Muscle layer of colon (tissue), 2 donors: ENCODE data around the gene ZDHHC24.

Source experiments
- H3K27ac ChIP-seq: one replicate; pipeline ENCODE4 v1.7.0; 2013; ENCODE audit warnings: low read depth, mild to moderate bottlenecking, low read length, moderate library complexity
- H3K27me3 ChIP-seq, 2 donors: one replicate each; pipeline ENCODE4 v1.7.0; 2013; ENCODE audit warnings: low read length in 2 of 2, mild to moderate bottlenecking in 2 of 2; ENCODE audit not compliant: insufficient read depth in 2 of 2, control insufficient read depth in 1 of 2
- H3K36me3 ChIP-seq: one replicate; pipeline ENCODE4 v1.7.0; 2013; ENCODE audit warnings: mild to moderate bottlenecking, low read length; ENCODE audit not compliant: insufficient read depth
- H3K4me1 ChIP-seq: one replicate; pipeline ENCODE4 v1.7.0; 2013; ENCODE audit warnings: mild to moderate bottlenecking, low read length; ENCODE audit not compliant: insufficient read depth
- H3K4me3 ChIP-seq, 2 donors: one replicate each; pipeline ENCODE4 v1.7.0; 2013; ENCODE audit warnings: low read length in 2 of 2, low read depth in 1 of 2, mild to moderate bottlenecking in 1 of 2, moderate library complexity in 1 of 2
- H3K9ac ChIP-seq: one replicate; pipeline ENCODE4 v1.7.0; 2013; ENCODE audit warnings: low read length
- H3K9me3 ChIP-seq: one replicate; pipeline ENCODE4 v1.7.0; 2013; ENCODE audit warnings: mild to moderate bottlenecking, low read length
- donor health status: abdominal sarcoma.
- donor health status: Adenocarcinoma of cecum.

The ZDHHC24 gene

DNA sequence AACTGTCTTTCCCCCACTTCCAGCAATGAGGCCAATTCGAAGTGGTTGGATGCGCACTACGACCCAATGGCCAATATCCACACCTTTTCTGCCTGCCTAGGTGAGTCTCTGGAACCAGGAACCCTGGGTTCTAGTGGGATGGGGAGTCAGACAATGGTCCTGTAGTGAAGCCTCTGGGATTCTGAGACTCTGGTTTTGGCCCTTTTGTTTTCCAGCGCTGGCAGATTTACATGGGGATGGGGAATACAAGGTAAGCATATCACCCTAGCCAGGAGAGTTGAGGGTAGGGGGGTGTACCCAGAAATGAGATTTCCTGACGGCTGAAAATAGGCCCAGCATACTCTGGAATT lies 34.9 kb downstream of the ZDHHC24 start:
- peaks cover 13% of the 10 kb centered on the region for H3K4me1 ChIP-seq
- H3K9me3 ChIP-seq = no peaks in the 10 kb centered on the region
- H3K4me3 ChIP-seq = peak overlapping the region; percentile 47 to 96
- H3K27ac ChIP-seq = peak overlapping the region; percentile 70
- H3K9ac ChIP-seq = peak overlapping the region; percentile 76
- peaks cover 8% of the 10 kb centered on the region for H3K36me3 ChIP-seq
- no peaks in the 10 kb centered on the region for H3K27me3 ChIP-seq

DNA sequence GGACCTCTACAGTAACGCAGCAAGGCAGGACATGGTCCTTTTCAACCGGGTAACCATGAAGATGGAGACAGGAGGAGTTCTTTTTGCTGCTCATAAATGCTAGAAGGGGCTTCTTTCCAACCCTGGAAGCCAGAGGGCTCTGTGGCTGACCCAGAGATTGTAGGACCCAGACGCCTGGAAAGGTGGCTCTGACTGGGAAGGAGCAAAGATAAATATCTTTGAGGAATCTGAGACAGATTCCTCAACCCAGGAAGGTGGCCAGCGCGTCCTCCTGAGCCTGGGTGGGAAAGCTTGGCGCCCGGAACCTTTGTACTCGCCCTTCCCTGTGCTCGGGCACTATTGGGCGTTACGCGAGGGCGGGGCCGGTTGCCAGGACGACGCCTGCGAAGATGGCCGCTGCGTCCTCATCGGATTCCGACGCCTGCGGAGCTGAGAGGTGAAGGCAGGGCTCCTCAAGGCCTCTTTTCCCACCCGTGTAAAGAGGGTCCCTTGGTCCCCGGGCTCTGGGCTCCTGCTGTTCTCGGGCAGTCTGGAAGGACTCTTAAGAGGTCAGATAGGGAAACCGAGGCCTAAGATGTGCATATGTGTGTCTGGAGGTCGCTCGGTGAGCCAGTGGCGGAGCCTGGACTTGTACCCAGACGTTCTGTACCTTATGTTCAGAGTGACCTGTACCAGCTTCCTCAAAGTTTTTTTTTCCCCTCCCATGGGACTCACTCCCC lies 35.4 kb downstream of the ZDHHC24 start, which contains the start of gene BBS1:
BBS1 (plus strand) TSS at position 365 of the 719 bp plus-strand sequence; CDS start at position 390, 25 bp downstream.
- H3K27ac ChIP-seq = peak within 1 kb of the TSS; percentile 70
- peaks cover 13% of the 10 kb centered on the region for H3K4me1 ChIP-seq
- peaks cover 8% of the 10 kb centered on the region for H3K36me3 ChIP-seq
- no peaks in the 10 kb centered on the region for H3K27me3 ChIP-seq
- no peaks in the 10 kb centered on the region for H3K9me3 ChIP-seq
- peak within 1 kb of the TSS; percentile 47 to 96 for H3K4me3 ChIP-seq
- peak within 1 kb of the TSS; percentile 76 for H3K9ac ChIP-seq

DNA sequence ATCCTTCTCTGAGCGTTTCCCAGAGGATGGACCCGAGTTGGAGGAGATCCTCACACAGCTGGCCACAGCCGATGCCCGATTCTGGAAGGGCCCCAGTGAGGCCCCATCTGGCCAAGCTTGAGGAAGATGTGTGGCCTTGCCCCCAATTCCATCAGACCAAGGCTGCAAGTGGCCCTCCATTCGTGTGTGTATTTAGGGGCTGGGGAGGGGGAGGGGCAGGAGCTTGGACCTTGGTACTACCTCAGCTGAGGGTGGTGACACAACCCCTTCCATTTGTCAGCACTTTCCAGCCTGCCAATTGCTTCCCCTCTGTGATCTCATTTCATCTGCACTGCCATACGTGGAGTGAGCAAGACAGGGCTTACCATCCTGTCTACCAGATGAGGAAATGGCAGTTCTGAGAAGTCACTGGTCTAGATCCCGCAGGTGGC lies 36.7 kb downstream of the ZDHHC24 start:
- Histone ChIP-seq H3K4me3 (no peak overlapping the region), H3K9ac (no peak overlapping the region), H3K27ac (no peak overlapping the region), H3K36me3 (peaks cover 8% of the 10 kb centered on the region), H3K27me3 (no peaks in the 10 kb centered on the region), H3K9me3 (no peaks in the 10 kb centered on the region), H3K4me1 (peaks cover 13% of the 10 kb centered on the region)

DNA sequence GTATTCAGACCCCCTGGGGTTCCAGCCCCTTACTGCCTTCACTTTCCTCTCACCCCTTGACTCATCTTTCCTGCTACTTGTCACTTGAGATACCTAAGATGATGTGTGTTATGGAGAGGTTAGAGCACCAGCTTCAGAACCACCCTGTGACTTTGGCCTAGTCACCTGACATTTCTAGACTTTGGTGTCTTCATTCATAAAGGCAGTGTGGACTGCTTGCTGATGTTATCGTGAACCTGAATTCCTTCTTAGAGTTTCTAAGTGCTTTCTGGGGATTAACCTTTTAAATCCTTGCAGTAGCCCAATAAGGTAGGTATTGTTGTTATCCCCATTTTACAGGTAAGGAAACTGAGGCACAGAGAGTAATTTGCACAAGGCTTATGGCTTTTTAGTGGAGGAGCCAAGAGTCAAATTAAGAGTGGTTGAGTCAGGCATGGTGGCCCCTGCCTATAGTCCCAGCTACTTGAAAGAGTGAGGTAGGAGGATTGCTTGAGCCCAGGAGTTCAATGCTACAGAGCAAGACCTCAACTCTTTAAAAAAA lies 40.5 kb downstream of the ZDHHC24 start:
- no peak overlapping the region for H3K9ac ChIP-seq
- no peak overlapping the region for H3K27ac ChIP-seq
- no peak overlapping the region for H3K4me3 ChIP-seq
- peaks cover 4% of the 10 kb centered on the region for H3K4me1 ChIP-seq
- no peaks in the 10 kb centered on the region for H3K36me3 ChIP-seq
- no peaks in the 10 kb centered on the region for H3K9me3 ChIP-seq
- no peaks in the 10 kb centered on the region for H3K27me3 ChIP-seq

DNA sequence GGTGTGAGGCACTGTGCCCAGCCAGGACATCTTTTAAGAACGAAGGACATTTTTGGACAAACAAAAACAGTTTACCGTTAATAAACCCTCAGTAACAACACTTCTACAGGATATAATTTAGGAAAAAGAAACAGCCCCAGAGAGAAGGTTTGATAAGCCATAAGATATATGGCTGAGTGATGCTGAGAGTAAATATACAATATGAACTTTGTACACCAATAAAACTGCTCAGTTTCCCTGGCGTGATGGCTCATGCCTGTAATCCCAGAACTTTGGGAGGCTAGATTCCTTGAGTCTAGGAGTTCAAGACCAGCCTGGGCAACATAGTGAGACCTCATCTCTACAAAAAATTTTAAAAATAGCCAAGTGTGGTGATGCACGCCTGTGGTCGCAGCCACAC lies 47.3 kb downstream of the ZDHHC24 start:
- Histone ChIP-seq H3K27ac (no peak overlapping the region), H3K9ac (no peak overlapping the region), H3K27me3 (no peaks in the 10 kb centered on the region), H3K4me3 (no peak overlapping the region), H3K9me3 (no peaks in the 10 kb centered on the region), H3K36me3 (no peaks in the 10 kb centered on the region), H3K4me1 (no peaks in the 10 kb centered on the region)

DNA sequence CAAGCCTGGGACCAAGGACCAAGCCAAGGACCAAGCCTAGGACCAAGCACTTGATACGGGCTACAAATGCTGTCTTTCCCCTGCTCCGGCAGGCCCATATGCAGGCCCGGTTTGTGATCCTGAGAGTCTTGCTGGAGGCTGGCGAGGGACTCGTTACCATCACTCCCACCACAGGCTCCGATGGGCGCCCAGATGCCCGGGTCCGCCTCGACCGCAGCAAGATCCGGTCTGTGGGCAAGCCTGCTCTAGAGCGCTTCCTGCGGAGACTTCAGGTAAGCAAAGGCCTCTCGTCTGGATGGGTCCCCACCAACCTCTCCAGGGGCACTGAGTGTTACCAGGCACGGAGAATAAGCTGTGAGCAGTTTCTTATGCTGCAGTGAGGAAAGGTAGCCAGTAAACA lies 48.6 kb downstream of the ZDHHC24 start:
- no peak overlapping the region for H3K9ac ChIP-seq
- H3K27me3 ChIP-seq = no peaks in the 10 kb centered on the region
- no peaks in the 10 kb centered on the region for H3K4me1 ChIP-seq
- H3K9me3 ChIP-seq = no peaks in the 10 kb centered on the region
- no peak overlapping the region for H3K27ac ChIP-seq
- peaks cover 9% of the 10 kb centered on the region for H3K36me3 ChIP-seq
- no peak overlapping the region for H3K4me3 ChIP-seq

DNA sequence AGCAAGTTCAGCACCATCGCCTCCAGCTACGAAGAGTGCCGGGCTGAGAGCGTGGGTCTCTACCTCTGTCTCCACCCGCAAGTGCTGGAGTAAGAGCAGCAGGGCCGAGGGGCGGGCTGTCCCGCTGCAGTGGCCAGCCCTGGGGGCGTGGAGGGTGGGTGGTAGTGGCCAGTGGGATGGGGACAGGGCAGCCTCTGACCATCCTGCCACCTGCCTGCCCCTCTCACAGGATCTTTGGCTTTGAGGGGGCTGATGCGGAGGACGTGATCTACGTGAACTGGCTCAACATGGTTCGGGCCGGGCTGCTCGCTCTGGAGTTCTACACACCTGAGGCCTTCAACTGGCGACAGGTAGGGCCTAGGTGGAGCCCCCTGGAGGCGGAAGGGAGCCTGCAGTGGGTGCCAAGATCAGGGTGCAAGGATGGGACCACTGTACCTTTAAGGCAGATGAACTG lies 50.4 kb downstream of the ZDHHC24 start:
- Histone ChIP-seq H3K27me3 (no peaks in the 10 kb centered on the region), H3K27ac (no peak overlapping the region), H3K4me1 (no peaks in the 10 kb centered on the region), H3K36me3 (peaks cover 9% of the 10 kb centered on the region), H3K4me3 (no peak overlapping the region), H3K9ac (no peak overlapping the region), H3K9me3 (no peaks in the 10 kb centered on the region)

DNA sequence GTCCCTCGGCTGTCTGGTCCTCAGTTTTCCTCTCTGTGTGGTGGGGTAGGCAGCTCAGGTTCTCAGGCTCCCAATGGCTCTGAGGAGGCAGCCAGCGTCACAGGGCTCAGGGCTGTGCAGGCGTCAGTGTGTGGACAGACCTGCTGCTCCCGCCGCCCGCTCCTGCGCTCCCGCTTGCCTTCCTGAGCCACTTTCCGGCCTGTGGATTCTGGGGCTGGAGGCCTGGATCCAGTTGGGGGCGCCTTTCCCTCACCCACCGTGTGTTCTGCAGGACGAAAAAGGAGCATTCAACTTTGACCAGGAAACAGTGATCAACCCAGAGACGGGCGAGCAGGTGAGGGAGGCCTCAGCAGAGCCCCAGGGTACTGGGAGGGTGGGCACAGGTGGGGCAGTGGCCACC lies 50.9 kb downstream of the ZDHHC24 start:
- Histone ChIP-seq H3K4me3 (no peak overlapping the region), H3K27me3 (no peaks in the 10 kb centered on the region), H3K36me3 (peaks cover 9% of the 10 kb centered on the region), H3K9ac (no peak overlapping the region), H3K9me3 (no peaks in the 10 kb centered on the region), H3K4me1 (no peaks in the 10 kb centered on the region), H3K27ac (no peak overlapping the region)

DNA sequence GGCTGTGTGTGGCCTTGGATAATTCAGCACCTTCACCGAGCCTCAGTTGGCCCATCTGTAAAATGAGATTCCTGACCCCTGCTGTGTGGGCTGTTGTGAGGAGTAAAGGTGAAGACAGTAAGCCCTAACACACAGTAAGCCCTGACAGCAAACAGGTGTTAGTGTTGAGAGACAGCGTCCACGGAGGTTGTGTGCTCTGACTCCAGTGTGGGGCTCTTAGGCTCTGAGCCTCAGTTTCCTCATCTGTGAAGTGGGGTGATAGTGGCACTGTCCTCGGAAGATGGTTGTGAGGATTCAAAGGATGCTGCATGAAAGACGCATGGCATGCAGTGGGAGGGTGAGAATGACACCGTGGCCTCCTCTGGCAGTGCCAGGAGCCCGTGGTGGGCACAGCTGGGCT lies 51.4 kb downstream of the ZDHHC24 start:
- H3K4me3 ChIP-seq = no peak overlapping the region
- no peaks in the 10 kb centered on the region for H3K4me1 ChIP-seq
- no peaks in the 10 kb centered on the region for H3K27me3 ChIP-seq
- no peaks in the 10 kb centered on the region for H3K9me3 ChIP-seq
- H3K27ac ChIP-seq = no peak overlapping the region
- H3K9ac ChIP-seq = no peak overlapping the region
- H3K36me3 ChIP-seq = peaks cover 9% of the 10 kb centered on the region

DNA sequence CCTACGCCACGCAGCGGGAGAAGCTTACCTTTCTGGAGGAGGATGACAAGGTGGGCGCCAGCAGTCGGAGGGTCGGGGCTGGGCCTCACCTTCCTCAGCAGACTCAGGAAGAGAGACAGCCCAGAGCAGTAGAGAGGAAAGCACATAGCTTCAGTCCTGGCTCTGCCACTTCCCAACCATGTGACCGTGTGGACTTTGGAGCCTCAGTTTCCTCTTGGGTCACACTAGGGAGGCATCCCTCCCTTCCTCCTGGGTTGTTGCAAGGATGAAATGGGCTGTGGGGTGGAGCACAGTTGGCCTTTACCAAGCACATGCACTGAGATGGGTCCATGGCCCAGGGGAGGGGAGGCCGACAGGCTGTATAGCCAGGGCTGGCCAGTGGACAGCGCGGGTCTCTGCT lies 52.7 kb downstream of the ZDHHC24 start:
- H3K4me3 ChIP-seq = no peak overlapping the region
- no peak overlapping the region for H3K9ac ChIP-seq
- H3K27ac ChIP-seq = no peak overlapping the region
- peaks cover 9% of the 10 kb centered on the region for H3K36me3 ChIP-seq
- H3K4me1 ChIP-seq = no peaks in the 10 kb centered on the region
- no peaks in the 10 kb centered on the region for H3K9me3 ChIP-seq
- no peaks in the 10 kb centered on the region for H3K27me3 ChIP-seq

DNA sequence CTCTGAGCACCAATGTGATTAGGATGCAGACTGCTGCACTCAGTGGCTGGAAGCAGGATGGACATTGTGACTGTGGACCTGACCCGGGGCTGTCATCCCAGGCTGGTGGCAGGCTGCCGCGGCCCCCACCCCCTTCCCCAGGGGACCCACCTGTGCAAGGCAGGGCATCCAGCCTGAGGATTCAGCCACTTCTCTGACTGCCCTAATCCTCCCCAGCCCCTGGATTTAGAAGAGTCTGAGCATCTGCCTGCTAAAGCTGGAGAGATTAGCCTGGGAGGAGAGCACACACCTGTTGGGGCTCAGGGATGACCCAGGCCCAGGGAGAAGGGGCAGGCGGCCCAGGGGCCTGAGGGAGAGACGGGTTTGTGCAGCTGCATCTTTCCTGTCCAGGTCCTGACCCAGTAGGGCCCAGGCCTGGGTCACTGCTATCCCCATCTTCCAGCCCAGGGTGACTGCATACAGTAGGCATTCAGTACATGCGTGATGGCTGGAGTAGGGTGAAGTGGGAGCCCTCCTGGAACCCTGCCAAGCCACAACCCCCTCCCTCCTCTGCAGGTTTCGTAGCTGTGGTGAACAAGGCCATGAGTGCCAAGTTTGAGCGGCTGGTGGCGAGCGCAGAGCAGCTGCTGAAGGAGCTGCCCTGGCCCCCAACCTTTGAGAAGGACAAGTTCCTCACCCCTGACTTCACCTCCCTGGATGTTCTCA lies 53.5 kb downstream of the ZDHHC24 start:
- no peak overlapping the region for H3K27ac ChIP-seq
- peaks cover 9% of the 10 kb centered on the region for H3K36me3 ChIP-seq

More for the DNA sequence above, 53.5 kb downstream of the ZDHHC24 start:
- no peak overlapping the region for H3K4me3 ChIP-seq
- no peaks in the 10 kb centered on the region for H3K4me1 ChIP-seq
- H3K27me3 ChIP-seq = no peaks in the 10 kb centered on the region
- H3K9me3 ChIP-seq = no peaks in the 10 kb centered on the region
- no peak overlapping the region for H3K9ac ChIP-seq
